GM19240 (cell line): ENCODE results near the gene ANO1.
"Not testable (repeated sequence)": the region's sequence is repeated elsewhere in the genome, so short reads cannot be mapped to it uniquely, and the experiment has no call there.

Source experiments
- DNase-seq: peaks from one replicate; pipeline ENCODE4 v3.0.0; 2011; ENCODE audit warnings: low spot score; ENCODE audit not compliant: insufficient read length

Gene ANO1

GRCh38 chr11:70189622-70190021 is 111.5 kb downstream of the ANO1 start:
- DNase-seq: no peak

DNA sequence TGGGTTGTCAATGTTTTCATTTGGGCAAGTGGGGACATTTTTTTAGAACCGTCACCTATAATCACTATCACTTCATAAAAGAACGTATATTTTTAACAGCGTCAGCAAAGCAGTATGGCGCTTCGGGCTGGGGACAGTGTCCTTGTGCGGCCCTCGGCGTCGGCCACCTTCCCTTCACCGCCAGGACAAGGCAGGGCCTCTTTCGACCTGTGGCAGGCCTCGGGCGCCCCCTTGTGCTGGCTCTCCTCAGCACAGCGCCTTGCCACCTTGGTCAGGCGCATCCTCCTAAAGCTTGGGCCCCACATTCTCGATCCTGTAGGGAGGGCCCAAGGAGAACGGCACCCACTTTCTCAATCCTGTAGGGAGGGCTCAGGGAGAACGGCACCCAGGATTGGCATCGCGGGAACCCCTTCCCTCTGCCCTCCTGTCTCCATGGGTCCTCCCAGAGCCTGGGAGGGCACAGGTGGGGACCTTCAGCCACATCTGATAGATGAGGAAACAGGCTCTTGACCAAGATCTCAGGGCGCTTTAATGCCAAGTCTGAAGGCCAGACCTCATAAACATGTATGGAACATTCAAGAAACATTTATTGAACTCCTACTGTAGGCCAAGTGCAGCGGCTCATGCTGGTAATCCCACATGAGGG is 113.5 kb downstream of the ANO1 start:
- DNase-seq: peak; percentile 40

DNA sequence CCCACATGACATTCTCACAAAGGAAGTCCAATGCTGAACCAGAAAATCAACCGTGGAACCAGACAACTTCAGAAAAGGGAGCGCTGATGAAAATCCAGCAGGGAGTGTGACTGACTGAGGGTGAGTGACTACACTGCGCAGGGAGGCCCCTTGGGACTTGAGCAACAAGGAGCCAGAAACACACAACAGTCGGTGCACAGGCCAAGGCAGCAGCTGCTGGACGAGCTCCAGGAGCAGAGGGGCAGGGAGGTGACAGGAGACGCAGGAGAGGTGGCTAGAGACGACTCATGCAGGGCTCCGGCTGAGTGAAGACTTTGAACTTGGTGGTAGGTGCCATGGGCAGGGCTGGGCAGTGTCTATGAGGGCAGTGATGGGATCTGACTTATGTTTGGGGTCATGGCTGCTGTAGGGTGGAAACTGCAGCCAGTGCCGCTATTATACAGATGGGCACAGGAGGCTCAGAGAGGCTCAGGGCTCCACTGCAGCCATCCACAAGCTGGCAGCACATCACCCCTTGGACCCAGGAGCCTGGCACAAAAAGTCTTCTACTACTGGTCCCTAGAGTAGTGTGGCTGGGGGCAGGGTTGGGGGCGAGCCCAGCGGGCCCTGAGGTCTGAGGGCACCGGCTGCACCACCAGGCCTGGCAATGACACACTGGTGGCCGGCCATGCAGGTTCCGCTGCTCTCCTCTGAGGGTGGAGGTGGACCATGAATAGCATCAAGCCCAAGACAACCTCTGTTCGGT is 114.7 kb downstream of the ANO1 start:
- no peak for DNase-seq

- no peak for DNase-seq
Measured at GRCh38 chr11:70193411-70194292, 115.5 kb downstream of the ANO1 start.

DNA sequence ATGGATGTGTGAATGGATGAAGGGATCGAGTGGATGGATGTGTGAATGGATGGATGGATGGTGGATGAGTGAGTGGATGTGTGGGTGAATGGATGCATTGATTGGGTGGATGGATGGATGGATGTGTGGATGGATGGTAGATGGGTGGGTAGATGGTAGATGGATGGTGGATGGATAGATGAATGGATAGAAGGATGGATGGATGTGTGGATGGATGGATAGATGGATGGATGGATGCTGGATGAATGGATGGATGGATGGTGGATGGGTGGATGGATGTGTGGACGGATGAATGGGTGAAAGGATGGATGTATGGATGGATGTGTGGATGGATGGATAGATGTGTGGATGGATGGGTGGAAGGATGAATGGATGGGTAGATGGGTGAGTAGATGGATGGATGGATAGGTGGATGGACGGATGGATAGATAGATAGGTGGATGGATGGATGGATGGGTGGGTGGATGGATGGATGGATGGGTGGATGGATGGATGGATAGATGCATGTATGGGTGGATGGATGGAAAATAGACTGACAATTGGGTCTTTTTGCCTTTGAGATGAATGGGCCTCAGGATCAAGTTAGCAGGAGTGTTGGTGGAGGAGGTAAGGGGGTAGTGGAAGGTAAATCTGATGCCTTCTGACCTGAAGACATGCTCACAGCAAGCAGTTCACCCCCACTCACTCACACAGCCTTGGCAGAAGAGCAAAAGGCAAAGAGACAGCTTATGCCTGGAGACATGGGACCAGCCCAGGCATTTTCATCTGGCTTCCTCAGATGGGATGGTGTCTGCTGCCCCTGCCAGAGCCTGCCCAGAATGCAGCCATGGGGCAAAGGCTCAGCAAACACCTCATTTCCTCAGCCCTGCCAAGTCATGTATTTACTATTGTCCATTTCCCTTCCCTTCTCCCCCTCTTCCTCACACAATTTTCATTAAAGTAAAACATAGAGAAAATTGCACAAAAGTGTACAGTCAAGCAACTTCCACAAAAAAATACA is 117.0 kb downstream of the ANO1 start:
- DNase-seq: no peak

GRCh38 chr11:70200212-70200844 is 122.2 kb downstream of the ANO1 start:
- no peak for DNase-seq

DNA sequence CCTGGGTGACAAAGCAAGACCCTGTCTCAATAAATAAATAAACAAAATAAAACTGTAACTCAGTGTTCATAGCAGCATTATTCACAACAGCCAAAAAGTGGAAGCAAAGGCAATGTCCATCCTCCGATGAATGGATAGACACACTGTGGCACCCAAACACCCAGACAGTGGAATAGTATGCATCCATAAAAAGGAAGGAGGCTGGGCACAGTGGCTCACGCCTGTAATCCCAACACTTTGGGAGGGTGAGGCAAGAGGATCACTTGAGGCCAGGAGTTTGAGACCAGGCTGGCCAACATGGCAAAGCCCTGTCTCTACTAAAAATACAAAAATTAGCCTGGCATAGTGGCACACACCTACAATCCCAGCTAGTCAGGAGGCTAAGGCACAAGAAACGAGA is 122.9 kb downstream of the ANO1 start:
- DNase-seq: not testable (repeated sequence)

DNA sequence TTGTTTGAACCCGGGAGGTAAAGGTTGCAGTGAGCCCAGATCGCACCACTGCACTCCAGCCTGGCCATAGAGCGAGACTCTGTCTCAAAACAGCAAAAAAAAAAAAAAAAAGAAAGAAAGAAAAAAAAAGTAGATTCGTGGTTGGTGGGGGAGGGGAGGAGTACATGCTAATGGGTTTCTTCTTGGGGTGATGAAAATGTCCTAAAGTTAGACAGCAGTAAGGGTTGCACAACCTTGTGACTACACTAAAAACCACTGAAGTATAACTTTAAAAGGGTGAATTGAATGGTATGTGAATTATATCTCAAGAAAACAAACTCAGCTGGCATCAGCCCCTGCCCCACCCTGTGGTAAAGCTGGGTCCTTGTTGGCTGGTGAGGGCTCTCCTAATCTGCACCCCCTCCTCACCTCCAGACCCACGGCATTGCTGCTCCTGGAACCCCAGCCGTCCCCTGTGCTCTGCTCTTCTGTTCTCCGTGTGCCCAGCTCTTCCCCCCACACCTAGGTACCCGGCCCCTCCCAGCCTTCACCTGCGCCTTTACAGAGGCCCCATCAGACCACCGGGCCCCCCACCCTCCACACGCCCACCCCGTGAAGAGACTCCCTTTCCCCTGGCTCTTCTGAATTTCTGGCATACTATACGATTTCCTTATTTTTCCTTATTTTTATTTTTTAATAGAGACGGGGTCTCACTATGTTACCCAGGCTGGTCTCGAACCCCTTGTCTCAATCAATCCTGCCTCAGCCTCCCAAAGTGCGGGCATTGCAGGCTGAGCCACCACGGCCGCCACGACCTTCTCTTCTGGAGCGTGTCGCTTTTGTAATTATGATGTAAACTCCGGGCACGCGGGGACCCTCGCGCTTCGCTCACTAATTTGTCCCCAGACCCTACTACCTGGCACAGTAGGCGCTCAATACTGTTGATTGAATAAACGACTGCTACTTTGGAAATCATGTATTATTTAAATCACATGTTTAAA is 124.1 kb downstream of the ANO1 start:
- no peak for DNase-seq

DNA sequence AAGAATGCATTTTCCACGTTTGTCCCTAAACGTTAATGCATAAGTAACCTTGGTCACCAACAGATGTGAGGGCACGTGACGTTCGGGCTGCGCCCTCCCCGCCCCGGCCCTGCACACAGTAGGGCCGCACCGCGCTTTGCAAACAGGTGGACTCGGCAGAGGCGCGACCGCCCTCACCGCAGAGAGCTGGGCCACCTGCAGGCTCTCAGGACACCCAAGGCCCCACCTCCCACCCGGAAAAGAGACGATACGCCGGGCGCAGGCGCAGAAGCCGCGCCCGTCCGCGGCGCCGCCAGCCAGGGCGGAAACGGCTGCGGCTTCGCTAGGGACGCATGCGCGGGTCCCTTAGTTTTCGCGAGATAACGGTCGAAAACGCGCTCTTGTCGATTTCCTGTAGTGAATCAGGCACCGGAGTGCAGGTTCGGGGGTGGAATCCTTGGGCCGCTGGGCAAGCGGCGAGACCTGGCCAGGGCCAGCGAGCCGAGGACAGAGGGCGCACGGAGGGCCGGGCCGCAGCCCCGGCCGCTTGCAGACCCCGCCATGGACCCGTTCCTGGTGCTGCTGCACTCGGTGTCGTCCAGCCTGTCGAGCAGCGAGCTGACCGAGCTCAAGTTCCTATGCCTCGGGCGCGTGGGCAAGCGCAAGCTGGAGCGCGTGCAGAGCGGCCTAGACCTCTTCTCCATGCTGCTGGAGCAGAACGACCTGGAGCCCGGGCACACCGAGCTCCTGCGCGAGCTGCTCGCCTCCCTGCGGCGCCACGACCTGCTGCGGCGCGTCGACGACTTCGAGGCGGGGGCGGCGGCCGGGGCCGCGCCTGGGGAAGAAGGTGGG is 125.0 kb downstream of the ANO1 start, which contains the start of gene FADD:
Gene FADD (plus strand): TSS at position 377 of the 831 bp plus-strand sequence. CDS start 164 bp downstream, at position 541.
- peak; percentile 87 for DNase-seq

DNA sequence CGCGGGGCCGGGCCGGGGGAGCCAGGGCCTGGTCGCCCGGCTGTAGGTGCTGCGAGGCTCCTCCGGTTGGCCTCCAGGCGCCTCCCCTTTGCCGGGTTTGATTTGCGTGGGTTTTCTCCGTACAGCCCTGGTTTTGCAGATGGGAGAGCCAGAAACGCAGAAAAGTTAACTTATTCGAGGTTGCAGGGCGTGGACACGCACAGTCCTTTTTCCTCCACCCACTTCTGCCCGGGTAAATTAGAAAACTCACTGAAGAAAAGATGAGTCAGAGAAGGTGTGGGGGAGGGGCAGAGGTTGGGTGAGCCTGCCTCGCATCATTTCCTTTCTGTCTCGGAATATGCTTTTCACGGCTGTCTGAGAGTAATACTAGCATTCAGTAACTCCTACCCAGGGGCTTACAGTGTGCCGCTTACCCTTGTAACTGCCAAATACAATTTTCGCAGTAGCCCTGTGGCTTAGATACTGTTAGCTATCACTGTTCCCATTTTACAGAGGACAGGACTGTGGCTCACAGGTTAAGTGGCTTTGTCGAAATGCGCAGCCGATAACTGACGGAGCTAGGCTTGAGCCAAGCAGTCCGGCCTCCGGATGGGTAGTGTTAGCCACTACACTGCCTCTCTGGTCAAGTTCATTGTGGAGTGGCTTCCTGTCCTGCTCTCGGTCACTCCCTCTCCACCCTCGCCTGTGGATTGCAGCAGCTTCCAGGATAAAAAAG is 125.8 kb downstream of the ANO1 start:
- DNase-seq: peak; percentile 26

- DNase-seq: no peak
Measured at GRCh38 chr11:70204466-70204799, 126.3 kb downstream of the ANO1 start.

DNA sequence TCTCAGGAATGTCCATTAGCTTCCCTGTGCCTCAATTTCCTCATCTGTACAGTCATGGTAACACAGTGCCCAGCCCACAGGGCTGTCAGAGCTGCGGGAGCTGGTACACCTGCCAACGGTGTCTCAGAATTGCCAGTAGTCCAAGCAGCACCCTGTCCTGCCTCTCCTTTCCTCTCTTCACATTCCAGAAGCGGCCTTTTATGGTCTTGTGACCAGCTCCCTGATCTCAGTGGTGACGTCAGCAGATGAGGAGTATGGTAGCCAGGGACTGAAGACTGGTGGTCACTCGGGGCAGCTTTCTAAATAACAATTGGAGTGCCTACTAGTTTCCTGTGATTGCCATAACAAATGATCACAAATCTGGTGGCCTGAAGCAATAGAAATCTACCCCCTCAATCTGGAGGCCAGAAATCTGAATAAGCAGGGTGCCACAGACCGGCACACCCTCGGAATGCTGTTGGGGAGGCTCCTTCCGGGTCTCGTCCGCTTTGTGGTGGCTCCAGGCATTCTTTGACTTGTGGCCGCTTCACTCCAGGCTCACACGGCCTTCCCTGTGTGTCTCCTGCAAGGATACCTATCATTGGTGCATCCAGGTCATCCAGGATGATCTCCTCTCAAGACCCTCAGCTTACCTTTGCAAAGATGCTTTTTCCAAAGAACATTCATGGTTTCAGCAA is 127.1 kb downstream of the ANO1 start:
- no peak for DNase-seq

DNA sequence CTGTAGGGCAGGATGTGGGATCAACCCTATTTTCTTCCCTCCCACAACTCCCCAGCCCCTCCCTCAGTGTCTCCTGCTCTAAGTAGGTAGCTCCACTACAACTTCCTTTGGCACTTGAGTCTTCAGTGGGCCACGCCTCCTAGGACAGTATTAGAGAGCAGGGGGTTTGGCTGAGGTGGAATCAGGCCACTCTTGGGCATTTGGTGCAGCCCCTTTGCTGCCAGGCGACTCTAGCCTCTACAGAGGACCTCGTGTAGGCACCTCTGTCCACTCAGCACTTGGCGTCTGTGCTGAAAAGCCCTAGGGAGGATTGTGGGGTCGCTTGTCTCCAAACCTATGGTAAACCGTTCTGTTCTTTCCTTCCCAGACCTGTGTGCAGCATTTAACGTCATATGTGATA is 127.6 kb downstream of the ANO1 start:
- DNase-seq: no peak

DNA sequence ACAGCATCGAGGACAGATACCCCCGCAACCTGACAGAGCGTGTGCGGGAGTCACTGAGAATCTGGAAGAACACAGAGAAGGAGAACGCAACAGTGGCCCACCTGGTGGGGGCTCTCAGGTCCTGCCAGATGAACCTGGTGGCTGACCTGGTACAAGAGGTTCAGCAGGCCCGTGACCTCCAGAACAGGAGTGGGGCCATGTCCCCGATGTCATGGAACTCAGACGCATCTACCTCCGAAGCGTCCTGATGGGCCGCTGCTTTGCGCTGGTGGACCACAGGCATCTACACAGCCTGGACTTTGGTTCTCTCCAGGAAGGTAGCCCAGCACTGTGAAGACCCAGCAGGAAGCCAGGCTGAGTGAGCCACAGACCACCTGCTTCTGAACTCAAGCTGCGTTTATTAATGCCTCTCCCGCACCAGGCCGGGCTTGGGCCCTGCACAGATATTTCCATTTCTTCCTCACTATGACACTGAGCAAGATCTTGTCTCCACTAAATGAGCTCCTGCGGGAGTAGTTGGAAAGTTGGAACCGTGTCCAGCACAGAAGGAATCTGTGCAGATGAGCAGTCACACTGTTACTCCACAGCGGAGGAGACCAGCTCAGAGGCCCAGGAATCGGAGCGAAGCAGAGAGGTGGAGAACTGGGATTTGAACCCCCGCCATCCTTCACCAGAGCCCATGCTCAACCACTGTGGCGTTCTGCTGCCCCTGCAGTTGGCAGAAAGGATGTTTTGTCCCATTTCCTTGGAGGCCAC is 128.3 kb downstream of the ANO1 start:
- no peak for DNase-seq

- DNase-seq: no peak
Measured at GRCh38 chr11:70206982-70207376, 128.9 kb downstream of the ANO1 start.

- DNase-seq: no peak
Measured at GRCh38 chr11:70207531-70208131, 129.5 kb downstream of the ANO1 start.
